ENCODE measurements around the gene CDIP1. TPM values are rescaled to one million over a fixed set of nuclear protein-coding genes. Genes with fewer than 3 reads are reported as not detected.
A peak's percentile ranks its signal among the peaks of the same experiment; 100 is the strongest.

Gene CDIP1
- total RNA-seq, 2 experiments from 2014 or later = 31.9 to 32.2 TPM

- intact Hi-C loops (cut with micrococcal nuclease) = no loop called here
- TF ChIP-seq CTCF (IDR thresholded peaks at IDR 0.05) = no peak
- CTCF ChIA-PET = interaction anchor here (1.2 to 8.8 kb wide), 6 partner anchors 10 to 115 kb away, joined by 3 to 174 read pairs (median 4); partner anchors contain the start of genes CDIP1 and MGRN1
- Mint-ChIP-seq H3K36me3 (ENCODE audit: low read depth) (peaks cover 40% of the 10 kb centered on the region), H3K4me1 (ENCODE audit: low read depth) (peaks cover 43% of the 10 kb centered on the region), H3K27ac (no peak overlapping the region), H3K27me3 (no peaks in the 10 kb centered on the region), H3K4me3 (no peak overlapping the region), H3K9me3 (no peaks in the 10 kb centered on the region)
- no peak for DNase-seq
- no peak for ATAC-seq
- POLR2A ChIA-PET = interaction anchor here (4.8 kb wide), 1 partner anchor 30 kb away, joined by 18 read pairs; no protein-coding TSS in a partner anchor
Measured at GRCh38 chr16:4508806-4509205, 29.8 kb downstream of the CDIP1 start.

- Mint-ChIP-seq H3K4me1 (ENCODE audit: low read depth) (peaks cover 45% of the 10 kb centered on the region), H3K27ac (peak overlapping the region; percentile 88), H3K9me3 (no peaks in the 10 kb centered on the region), H3K27me3 (no peaks in the 10 kb centered on the region), H3K4me3 (no peak overlapping the region), H3K36me3 (ENCODE audit: low read depth) (peaks cover 38% of the 10 kb centered on the region)
- intact Hi-C loops (cut with micrococcal nuclease) = loop anchor here (2.0 kb wide), 1 partner anchor 41 kb away; no protein-coding TSS in a partner anchor
- CTCF ChIA-PET = interaction anchor here (0.6 to 8.8 kb wide), 24 partner anchors 9 to 665 kb away, joined by 3 to 174 read pairs (median 4); partner anchors contain the start of genes CDIP1 and HMOX2
- no peak for TF ChIP-seq CTCF (IDR thresholded peaks at IDR 0.05)
- DNase-seq (no peak), ATAC-seq (no peak)
- POLR2A ChIA-PET = interaction anchor here (0.6 to 4.8 kb wide), 8 partner anchors 14 to 122 kb away, joined by 3 to 18 read pairs (median 4); no protein-coding TSS in a partner anchor
Measured at GRCh38 chr16:4507588-4508345, 30.8 kb downstream of the CDIP1 start.

GRCh38 chr16:4506450-4506849, 32.1 kb downstream of the CDIP1 start:
- H3K4me1 Mint-ChIP-seq (ENCODE audit: low read depth) = peaks cover 48% of the 10 kb centered on the region
- ChIA-PET POLR2A (interaction anchor here (0.9 to 4.8 kb wide), 12 partner anchors 8 to 118 kb away, joined by 3 to 18 read pairs (median 4); partner anchors contain the start of genes HMOX2 and MGRN1), CTCF (interaction anchor here (0.7 to 8.8 kb wide), 30 partner anchors 8 to 301 kb away, joined by 3 to 174 read pairs (median 6); partner anchors contain the start of genes CDIP1, HMOX2, MGRN1 and NMRAL1)
- TF ChIP-seq CTCF (IDR thresholded peaks at IDR 0.05) = peak; percentile 97
- H3K9me3 Mint-ChIP-seq = no peaks in the 10 kb centered on the region
- ATAC-seq (peak; percentile 75), DNase-seq (peak; percentile 74)
- H3K36me3 Mint-ChIP-seq (ENCODE audit: low read depth) = peaks cover 30% of the 10 kb centered on the region
- no peak overlapping the region for H3K4me3 Mint-ChIP-seq
- no peaks in the 10 kb centered on the region for H3K27me3 Mint-ChIP-seq
- peak overlapping the region; percentile 88 for H3K27ac Mint-ChIP-seq
- intact Hi-C loops (cut with micrococcal nuclease) = loop anchor here (2.0 kb wide), 1 partner anchor 42 kb away; no protein-coding TSS in a partner anchor

- ATAC-seq (peak; percentile 87), DNase-seq (peak; percentile 83)
- CTCF ChIA-PET = interaction anchor here (0.8 to 8.8 kb wide), 26 partner anchors 10 to 146 kb away, joined by 3 to 174 read pairs (median 5); partner anchors contain the start of genes CDIP1, HMOX2, MGRN1 and NMRAL1
- Mint-ChIP-seq H3K27me3 (no peaks in the 10 kb centered on the region), H3K4me1 (ENCODE audit: low read depth) (peaks cover 55% of the 10 kb centered on the region), H3K36me3 (ENCODE audit: low read depth) (peaks cover 24% of the 10 kb centered on the region), H3K9me3 (no peaks in the 10 kb centered on the region), H3K27ac (peak overlapping the region; percentile 88), H3K4me3 (peak overlapping the region; percentile 37)
- POLR2A ChIA-PET = interaction anchor here (0.6 to 4.8 kb wide), 17 partner anchors 9 to 154 kb away, joined by 3 to 18 read pairs (median 4); partner anchors contain the start of genes HMOX2 and MGRN1
- no peak for TF ChIP-seq CTCF (IDR thresholded peaks at IDR 0.05)
- intact Hi-C loops (cut with micrococcal nuclease) = loop anchor here (2.0 kb wide), 1 partner anchor 43 kb away; no protein-coding TSS in a partner anchor
Measured at GRCh38 chr16:4505356-4506147, 33.0 kb downstream of the CDIP1 start.
